GM19240 (cell line): ENCODE measurements around the gene IGFL2.
"Not testable (repeated sequence)": the region's sequence is repeated elsewhere in the genome, so short reads cannot be mapped to it uniquely, and the experiment has no call there.

Experiments used
- DNase-seq: peaks from one replicate; pipeline ENCODE4 v3.0.0; 2011; ENCODE audit warnings: low spot score; ENCODE audit not compliant: insufficient read length

Gene IGFL2

DNA sequence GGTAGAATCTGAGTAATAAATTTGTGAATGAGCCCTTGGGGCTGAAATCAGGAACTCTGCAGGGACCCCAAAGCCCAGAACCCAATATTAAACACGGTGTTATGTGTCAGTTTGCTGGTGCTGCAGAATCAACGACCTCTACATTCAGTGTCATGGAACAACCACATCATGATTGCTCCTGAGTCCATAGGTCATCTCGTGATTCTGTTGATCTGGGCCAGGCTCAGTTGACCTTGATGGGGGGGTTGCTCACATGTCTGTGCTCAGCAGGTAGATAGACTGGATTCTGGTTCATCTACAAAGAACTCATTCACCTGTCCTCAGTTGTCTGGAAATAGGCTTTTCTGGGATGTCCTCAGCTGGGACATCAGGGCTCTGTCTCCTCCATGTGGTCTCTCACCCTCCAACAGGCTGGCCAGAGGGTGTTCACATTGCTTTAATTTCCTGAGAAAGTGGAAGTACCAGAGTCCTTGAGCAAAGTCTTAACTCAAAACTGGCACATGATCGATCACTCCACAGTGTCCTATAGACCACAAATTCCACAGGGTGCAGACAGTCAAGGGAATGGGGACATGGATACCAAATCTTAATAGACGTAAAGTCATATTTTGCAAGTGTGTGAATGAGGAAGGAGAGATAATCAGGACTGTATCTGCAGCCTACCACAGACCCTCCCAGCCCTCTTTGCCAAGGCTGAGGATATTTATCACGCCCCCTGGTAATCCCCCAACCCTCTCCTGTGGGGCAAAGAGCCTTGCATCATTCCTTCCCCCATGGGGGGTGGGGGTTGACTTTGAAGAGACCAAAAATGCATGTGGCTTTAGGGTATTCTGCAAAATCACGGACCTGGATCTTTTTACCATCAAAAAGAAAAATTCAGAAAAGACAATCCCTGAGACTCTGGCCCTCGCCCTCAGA lies 42.2 kb downstream of the IGFL2 start:
- DNase-seq = no peak

DNA sequence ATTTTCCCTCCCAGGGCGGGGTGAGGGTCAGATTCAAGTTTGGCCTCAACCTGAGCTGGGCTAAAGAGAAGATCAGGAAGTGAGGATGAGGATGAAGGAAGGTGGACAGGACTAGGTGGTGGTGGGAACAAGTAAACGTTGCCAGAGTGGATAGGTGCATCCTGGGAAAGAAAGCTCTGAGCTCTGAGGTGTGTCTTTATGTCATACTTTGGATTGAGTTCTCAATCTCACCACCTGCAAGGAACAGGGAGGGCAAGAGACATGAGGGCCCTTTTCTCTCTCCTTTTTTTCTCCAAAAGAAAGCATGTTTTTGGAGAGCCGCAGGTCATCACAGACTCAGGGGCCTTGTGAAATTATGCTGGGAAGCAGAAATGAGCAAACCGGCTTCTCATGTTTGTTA lies 43.3 kb downstream of the IGFL2 start:
- no peak for DNase-seq

DNA sequence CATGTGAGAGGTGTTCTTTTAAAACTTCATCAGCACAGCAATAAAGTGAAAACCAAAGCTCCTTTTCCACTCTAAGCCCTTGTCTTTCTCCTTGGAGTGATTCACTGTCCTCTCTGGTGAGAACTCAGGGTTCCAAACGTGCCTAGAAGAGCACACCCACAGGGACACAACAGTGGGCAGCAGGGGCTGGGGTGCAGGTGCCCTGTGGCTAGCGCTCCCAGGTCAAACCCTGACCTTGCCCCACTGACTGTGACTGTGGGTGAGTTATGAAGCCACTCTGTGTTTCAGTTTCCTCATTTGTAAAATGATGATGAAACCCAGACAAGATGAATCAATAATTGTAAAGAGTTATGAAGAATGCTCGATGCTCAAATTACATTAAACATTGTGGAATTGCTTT lies 43.9 kb downstream of the IGFL2 start:
- DNase-seq = no peak

DNA sequence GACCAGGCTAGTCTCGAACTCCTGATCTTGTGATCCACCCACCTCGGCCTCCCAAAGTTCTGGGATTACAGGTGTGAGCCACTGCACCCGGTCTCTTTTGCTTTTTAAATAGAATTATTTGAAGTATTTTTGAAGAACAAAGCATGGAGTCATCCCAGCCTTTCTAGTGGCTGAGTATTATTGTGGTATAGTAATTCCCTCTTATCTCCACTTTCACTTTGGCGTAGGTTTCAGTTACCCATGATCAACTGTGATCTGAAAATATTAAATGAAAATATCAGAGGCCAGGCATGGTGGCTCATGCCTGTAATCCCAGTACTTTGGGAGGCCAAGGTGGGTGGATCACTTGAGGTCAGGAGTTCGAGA lies 44.6 kb downstream of the IGFL2 start:
- DNase-seq = not testable (repeated sequence)

DNA sequence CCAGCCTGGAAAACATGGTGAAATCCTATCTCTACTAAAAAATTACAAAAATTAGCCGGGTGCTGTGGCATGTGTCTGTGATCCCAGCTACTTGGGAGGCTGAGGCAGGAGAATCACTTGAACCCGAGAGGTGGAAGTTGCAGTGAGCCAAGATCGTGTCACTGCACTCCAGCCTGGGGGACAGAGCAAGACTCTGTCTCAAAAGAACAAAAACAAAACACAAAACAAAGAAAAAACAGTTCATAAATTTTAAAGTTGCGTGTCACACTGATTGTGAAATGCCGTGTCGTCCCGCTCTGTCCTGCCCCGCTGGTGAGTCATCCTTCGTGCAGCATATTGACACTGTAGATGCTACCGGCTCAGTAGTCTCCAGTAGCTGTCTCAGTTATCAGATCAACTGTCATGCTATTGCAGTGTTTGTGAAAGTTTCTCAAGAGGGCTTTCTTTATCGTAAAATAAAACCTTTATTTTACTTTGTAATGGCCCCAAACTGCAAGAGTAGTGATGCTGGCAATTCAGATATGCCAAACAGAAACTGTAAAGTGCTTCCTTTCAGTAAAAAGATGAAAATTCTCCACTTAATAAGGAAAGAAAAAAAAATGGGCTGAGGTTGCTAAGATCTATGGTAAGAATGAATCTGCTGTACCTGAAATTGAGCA lies 45.1 kb downstream of the IGFL2 start:
- no peak for DNase-seq

DNA sequence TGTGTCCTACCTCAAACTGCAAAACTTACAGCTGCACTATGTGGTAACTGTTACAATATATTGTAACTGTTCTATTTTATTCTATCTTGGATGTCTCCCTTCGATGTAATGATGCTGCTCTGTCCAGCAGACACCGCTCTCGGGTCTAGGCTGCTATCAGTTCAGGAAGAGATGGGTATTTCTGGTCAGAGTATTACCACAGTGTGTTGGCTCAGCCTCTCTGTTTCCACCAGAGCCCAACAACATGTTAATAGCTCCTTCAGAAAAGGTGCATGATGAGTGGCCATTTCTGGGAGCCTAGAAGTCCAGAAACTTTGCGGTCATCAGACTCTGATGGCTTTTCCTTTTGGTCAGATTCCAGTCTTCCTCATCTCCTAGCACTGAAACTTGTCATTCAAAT lies 45.6 kb downstream of the IGFL2 start:
- no peak for DNase-seq

DNA sequence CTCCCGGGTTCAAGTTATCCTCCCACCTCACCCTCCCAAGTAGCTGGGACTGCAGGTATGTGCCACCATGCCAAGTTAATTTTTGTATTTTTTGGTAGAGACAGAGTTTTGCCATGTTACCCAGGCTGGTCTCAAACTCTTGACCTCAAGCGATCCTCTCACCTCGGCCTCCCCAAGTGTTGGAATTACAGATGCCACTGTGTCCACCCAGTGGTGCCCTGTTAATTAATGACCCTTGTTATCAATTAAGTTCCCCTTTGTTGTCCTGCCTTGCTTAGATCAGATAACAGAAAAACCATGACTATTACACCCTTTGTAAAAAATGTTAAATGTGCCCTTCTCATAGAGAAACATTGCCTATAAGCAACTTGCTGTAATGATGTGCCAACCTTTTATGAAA lies 47.1 kb downstream of the IGFL2 start:
- no peak for DNase-seq

DNA sequence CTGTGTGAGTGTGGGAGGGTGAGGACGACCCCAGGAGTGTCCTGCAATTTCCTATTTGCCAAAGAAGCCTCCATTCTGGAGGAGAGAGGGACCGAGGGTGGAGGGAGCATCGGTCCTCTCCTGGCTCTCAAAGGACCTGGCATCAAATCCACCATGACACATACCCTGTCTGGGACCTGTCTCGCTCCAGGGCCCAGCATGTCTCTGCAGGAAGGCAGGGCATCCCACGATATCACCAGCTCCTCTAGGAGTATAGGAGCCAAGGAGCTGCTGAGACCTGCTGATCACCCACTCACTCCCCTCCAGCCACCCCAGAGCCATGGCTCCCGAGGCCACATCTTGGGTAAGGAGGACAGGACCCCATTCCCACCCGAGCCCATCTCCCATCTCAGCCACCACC lies 47.9 kb downstream of the IGFL2 start:
- not testable (repeated sequence) for DNase-seq

DNA sequence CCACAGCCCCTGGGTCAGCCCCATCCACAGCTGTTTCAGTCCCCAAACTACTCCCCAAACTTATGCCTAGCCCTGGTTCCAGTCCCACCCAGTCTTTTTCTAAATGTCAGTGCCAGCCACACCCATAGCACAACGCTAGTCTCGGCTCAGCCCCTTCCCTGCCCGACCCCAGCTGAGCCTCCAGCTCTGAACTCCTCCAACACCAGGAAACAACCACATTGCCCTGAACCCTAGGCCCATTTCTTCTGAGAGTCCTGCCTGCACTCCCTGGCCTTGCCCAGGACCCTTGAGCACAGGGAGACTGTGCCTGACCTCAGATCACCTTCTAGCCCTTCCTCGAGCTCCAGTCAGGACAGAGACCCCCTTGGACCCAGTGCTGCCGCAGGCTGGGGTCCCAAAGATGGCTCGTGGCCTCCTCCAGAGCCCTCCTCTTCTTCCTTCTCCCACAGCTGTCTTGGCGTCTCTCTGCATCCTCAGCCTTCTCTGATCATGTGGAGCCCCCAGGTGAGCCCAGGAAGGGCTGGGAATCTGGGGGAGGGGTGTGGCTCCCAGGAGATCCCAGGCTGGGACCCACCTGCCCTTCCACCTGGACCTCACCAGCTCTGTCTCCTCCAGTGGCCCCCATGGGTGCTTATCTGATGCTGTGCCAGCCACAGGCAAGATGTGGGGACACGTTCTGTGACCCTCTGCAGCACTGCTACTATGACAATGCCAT lies 48.5 kb downstream of the IGFL2 start:
- no peak for DNase-seq

DNA sequence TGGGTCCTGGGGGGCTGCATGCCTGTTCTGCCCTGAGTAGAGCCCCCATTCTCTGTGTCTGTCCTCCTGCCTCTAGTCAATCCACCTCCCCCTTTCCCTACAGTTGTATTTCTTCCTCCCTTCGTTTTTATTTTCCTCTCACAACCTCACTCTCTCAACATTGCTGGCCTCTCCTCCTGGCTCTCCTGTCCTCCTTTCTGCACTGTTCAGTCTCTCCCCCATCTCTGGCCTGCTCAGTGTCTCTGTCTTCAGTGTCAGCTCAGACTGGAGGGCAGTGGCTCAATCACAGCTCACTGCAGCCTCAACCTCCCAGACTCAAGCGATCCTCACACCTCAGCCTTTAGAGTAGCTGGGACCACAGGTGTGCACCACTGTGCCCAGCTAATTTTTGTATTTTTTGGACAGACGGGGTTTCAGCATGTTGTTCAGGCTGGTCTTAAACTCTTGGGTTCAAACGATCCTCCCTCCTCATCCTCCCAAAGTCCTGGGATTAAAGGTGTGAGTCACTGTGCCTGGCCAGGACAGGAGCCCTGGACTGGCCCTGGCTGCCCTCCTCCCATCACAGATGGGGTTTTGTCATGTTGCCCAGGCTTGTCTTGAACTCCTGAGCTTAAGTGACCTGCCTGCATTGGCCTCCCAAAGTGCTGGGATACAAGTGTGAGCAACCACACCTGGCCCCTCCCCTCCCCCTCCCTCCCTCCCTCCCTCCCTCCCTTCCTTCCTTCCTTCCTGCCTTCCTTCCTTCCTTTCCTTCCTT lies 49.5 kb downstream of the IGFL2 start:
- no peak for DNase-seq

DNA sequence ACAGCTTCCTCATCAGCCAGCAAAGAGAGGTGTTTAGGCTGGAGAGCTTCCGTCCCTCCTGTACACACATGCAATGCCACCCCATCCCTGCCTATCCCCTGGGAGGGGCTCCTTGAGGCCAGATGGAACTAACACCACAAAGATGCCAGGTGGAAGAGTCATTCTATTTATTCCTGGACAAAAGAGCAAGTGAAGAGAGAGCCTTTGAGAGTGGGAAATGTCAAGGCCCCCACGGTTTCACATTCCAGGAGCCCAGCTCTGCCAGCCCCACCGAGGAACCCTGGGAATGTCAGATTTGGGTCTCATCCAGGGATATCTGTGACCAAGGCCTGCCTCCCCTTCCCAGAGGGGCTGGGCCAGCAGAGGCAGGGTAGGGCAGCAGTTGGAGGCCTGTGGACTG lies 50.7 kb downstream of the IGFL2 start:
- no peak for DNase-seq

DNA sequence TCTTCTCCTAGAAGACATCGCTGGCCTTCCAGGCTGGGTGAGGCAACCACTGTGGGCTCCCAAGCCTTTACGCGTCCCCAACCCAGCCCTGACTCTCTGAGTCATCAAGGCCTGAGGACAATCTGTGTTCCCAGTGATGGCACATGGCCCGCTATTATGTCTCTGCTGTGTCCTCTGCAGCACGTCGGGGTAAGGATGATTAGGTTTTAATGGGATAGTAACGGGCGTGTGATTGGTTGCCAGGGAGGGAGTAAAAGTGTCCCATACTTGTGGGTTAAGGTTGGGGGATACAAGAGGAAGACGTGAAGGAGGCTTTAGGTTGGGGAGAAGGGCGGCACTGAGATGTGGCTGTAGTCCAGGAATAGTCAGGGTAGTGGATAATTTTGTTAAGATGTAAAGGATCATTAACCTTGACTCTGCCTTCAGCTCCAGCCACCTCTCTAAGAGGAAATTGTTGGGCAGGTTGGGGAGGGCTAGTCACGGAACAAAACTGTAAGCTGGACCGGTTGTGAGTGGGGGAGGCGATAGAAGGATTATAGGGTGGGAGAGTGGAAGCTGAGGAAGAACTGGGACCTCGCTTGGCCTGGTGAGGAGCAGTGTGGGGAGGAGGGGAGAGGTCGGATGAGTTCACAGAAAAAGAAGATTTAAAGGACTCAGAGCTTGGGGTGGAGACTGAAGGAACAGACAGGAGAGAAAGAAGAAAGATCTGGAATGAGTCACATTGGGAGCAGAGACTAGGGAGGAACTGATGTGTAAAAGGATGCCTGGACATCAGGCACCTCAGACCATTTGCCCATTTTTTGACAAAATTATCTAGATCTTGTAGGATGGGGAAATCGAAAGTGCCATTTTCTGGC lies 53.6 kb downstream of the IGFL2 start:
- DNase-seq = no peak

DNA sequence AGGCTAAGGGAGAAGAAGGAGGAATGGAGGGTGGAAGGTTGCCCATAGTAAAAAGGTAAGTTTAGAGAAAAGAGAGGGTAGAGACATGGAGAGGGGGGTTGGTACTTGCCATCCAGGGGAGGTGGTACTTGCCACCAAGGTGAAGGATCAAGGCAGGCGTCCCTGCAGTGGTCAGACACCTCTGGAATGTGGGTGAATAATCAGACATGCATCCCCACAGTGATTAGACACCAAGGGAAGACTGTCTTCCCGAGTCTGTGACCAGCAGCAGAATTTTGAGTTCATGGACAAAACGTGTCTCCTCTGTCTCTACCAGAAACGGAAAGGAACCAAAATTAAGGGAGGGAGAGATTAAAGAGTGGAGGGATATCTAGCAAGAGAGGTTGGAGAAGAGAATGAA lies 54.4 kb downstream of the IGFL2 start:
- DNase-seq = no peak

DNA sequence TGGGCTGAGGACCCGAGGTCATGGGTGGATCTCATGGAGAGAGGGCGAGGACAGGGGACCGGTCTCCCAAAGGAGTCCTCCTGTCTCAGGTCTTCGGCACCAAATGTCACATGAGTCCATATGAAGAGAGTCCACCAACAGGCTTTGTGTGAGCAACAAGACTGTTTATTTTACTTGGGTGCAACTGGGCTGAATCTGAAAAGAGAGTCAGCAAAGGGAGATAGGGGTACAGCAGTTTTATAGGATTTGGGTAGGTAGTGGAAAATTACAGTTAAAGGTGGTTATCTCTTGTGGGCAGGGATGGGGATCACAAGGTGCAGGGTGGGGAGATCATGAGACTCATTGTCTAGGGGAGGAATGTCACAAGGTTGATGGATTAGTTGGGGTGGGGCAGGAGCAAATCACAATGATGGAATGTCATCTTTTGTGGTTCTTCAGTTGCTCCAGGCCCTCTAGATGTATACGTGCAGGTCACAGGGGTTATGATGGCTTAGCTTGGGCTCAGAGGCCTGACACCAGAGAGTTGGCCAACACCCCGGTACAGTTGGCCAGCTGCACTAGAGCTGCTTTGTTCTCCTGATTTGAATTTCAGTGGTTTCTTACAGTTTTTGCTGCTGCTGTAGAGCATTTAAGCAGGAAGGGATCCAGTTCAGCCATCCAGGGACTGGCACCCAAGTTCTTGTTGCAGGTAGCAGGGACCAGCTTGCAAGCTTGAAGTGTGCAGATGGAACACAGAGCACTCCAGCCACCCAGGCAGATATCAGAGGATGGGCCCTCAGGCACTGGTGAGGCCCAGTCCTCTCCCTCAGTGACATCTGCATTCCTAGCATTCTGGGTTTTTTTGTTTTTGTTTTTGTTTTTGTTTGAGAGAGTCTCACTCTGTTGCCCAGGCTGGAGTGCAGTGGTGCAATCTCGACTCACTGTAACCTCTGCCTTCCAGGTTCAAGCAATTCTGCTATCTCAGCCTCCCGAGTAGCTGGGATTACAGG lies 55.1 kb downstream of the IGFL2 start:
- no peak for DNase-seq

DNA sequence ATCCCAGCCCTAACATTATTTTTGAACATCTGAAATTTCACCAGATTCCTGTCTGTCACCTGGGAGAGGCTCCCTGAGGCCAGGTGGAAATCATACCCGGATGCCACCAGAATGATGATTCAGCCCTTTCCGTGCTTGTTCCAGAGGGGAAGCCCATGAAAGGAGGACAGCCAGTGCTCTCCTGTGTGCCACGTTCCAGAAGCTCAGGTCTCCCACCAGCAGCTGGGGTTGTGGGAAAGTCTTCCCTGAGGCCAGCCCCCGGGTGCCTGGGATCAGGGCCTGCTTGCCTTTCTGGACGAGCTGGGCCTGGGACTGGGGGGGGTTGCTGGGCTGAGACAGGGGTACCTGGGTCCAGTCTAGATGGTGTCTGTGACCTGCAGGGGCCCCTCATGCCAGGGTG lies 56.0 kb downstream of the IGFL2 start:
- DNase-seq = no peak

DNA sequence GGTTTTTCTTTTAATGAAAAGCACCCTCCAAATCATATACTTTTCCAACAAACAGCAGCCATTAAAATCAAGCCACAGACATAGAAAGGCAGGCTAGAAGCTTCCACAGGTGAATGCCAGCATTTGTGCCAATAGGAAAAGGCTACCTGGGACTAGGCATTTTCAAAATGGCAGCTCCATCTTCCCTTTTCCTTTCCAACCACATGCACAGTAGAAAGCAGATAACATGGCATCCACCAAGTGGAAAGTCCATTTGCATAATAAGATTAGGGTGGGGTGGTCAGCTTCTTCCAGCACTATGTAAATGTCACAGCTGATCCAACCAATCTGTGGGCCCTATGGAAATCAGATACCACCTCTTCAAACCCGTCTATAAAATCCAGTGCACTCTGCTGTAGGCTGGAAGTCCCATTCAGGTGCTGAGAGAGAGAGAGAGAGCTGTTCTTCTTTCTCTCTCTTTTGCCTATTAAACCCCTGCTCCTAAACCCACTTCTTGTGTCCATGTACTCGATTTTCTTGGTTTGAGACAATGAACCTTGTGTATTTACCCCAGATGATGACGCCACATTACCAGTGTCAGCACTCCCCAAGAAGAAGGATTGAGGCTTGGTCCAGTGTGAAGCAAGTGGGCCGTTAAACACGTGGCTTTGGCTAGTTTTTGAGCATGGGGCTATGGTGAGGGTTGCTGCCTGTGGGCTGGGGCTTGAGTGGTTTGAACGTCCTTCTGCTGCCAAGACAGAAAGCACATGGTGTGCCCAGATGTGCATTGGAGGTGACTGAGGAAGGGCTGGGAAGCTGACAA lies 57.3 kb downstream of the IGFL2 start:
- no peak for DNase-seq

DNA sequence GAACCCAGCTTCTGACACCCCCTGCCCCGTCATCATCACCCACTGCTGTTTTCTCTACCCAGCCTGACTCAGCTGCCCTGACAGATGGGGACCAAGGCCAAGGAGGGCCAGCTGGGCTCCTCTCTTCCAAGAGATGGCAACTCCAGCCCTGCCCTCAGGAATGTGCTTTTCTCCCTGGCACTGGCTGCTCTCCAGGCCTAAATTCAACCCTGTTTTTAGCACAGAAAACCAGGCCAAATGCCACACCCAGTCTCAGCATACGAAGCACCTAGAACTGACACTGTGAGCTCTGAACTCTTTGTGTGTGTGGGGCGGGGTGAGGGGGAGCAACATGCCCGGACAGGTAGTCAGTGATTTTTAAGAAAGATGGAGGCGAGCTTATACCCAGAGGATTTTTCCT lies 58.1 kb downstream of the IGFL2 start:
- DNase-seq = no peak

DNA sequence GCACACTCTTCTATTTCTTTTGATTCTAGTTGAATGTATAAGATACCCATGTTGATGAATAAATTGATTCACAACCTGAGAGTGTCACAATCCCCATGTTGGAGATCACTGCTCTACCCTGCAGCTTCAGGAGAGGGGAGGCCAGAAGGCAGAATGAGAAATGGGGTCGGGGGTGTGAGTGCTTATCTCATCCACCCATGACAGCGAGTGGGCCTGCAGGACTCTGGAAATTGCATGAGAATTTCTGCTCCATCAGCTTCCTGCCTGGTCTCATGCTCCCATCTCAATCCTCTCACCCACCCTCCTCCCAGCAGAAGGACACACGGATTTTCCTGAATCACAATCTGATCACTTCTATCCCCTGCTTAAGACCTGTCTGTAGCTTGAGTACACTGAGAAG lies 58.6 kb downstream of the IGFL2 start:
- DNase-seq = no peak

DNA sequence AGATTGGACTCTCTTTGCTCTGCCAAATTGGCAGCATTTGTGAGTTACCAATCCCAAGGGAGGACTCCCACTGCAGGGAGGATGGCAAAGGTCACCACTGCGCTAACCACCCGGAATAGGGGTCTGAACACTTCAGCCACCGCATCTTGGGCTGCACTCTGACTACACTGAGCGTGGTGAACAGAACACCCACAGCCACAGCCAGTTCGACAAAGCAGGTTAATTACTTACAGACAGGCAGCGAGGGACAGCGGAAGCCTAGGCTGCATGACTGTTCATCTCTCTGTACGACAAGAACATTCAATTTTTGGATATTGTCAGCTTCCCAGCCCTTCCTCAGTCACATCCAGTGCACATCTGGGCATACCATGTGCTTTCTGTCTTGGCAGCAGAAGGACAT lies 59.8 kb downstream of the IGFL2 start:
- DNase-seq = not testable (repeated sequence)
